HL-60 (cell line): ENCODE results near the gene RELN.

Source experiments
- DNase-seq, 2 experiments: peaks; one replicate each; pipeline ENCODE4 v3.0.0-alpha.2; 2010 to 2020; ENCODE audit warnings: low read depth in 1 of 2, low spot score in 1 of 2
- H3K27ac ChIP-seq: fragments of 250-450 bp; sonication (Bioruptor Pico); replicated peaks from 2 replicates; pipeline ENCODE4 v1.5.1; 2020; ENCODE audit warnings: mild to moderate bottlenecking, moderate library complexity
- H3K27me3 ChIP-seq: fragments of 250-450 bp; sonication (Bioruptor Pico); 2 replicates; pipeline ENCODE4 v1.5.1; 2021; ENCODE audit warnings: mild to moderate bottlenecking, moderate library complexity; ENCODE audit not compliant: insufficient read depth, poor library complexity, severe bottlenecking
- H3K4me3 ChIP-seq: replicated peaks from 2 replicates; pipeline ENCODE4 v1.5.1; 2011; ENCODE audit warnings: mild to moderate bottlenecking, control low read depth, low read length; ENCODE audit not compliant: insufficient read depth
- CTCF ChIP-seq: IDR thresholded peaks from one replicate; pipeline ENCODE4 v1.5.1; 2011; ENCODE audit warnings: low read length, control low read depth, inconsistent platforms; ENCODE audit not compliant: insufficient read depth
- GABPA ChIP-seq: IDR thresholded peaks from 2 replicates; pipeline ENCODE4 v1.6.1; 2012; ENCODE audit warnings: low read depth
- POLR2AphosphoS5 ChIP-seq: IDR thresholded peaks from 2 replicates; pipeline ENCODE4 v1.6.1; 2012; ENCODE audit warnings: low read depth
- SPI1 ChIP-seq: IDR thresholded peaks from 2 replicates; pipeline ENCODE4 v1.6.1; 2012; ENCODE audit warnings: low read depth, mild to moderate bottlenecking, borderline replicate concordance
- TF ChIP-seq, protein P1 (sequence below): IDR thresholded peaks from 2 replicates; pipeline ENCODE4 v1.6.1; 2012; ENCODE audit warnings: low read depth; ENCODE audit not compliant: insufficient replicate concordance

Gene RELN

DNA sequence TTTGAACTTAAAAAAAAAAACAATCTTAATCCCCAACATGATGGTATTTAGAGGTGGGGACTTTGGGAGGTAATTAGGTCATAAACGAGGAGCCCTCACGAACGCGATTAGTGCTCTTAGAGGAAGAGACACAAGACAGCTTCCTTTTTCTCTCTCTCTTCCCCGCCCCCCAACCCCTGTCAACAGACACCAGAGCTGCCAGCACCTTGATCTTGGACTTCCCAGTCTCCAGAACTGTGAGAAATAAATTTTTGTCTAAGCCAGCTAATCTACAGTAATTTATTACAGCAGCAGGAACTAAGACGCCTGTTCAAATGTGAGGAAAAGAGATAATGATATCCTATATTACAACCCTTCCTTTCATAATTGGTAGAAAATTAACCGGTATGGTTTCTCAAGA lies 40.1 kb downstream of the RELN start:
- no peak for DNase-seq
- no peak overlapping the region for H3K4me3 ChIP-seq
- peaks cover 2% of the 10 kb centered on the region for H3K27me3 ChIP-seq
- TF ChIP-seq SPI1 (no peak), CTCF (no peak), POLR2AphosphoS5 (no peak)
- TF ChIP-seq, protein P1, sequence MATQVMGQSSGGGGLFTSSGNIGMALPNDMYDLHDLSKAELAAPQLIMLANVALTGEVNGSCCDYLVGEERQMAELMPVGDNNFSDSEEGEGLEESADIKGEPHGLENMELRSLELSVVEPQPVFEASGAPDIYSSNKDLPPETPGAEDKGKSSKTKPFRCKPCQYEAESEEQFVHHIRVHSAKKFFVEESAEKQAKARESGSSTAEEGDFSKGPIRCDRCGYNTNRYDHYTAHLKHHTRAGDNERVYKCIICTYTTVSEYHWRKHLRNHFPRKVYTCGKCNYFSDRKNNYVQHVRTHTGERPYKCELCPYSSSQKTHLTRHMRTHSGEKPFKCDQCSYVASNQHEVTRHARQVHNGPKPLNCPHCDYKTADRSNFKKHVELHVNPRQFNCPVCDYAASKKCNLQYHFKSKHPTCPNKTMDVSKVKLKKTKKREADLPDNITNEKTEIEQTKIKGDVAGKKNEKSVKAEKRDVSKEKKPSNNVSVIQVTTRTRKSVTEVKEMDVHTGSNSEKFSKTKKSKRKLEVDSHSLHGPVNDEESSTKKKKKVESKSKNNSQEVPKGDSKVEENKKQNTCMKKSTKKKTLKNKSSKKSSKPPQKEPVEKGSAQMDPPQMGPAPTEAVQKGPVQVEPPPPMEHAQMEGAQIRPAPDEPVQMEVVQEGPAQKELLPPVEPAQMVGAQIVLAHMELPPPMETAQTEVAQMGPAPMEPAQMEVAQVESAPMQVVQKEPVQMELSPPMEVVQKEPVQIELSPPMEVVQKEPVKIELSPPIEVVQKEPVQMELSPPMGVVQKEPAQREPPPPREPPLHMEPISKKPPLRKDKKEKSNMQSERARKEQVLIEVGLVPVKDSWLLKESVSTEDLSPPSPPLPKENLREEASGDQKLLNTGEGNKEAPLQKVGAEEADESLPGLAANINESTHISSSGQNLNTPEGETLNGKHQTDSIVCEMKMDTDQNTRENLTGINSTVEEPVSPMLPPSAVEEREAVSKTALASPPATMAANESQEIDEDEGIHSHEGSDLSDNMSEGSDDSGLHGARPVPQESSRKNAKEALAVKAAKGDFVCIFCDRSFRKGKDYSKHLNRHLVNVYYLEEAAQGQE, result no peak
- no peak overlapping the region for H3K27ac ChIP-seq

- H3K4me3 ChIP-seq, result no peak overlapping the region
- no peak for DNase-seq
- TF ChIP-seq SPI1, result no peak
- TF ChIP-seq GABPA, result no peak
- no peak for TF ChIP-seq POLR2AphosphoS5
- TF ChIP-seq, protein P1, result no peak
- no peak for TF ChIP-seq CTCF
- H3K27me3 ChIP-seq, result no peaks in the 10 kb centered on the region
- no peak overlapping the region for H3K27ac ChIP-seq
Observed at GRCh38 chr7:103947026-103947655, 42.3 kb downstream of the RELN start.

GRCh38 chr7:103944230-103944900 lies 45.1 kb downstream of the RELN start:
- Histone ChIP-seq H3K27ac (no peak overlapping the region), H3K27me3 (no peaks in the 10 kb centered on the region), H3K4me3 (no peak overlapping the region)
- TF ChIP-seq, protein P1, result no peak
- TF ChIP-seq SPI1 (no peak), GABPA (no peak), POLR2AphosphoS5 (no peak), CTCF (no peak)
- no peak for DNase-seq
